GM10847 (cell line): Measurements from ENCODE around the gene AKR1B1.

ENCODE experiments used
- POLR2A ChIP-seq: IDR thresholded peaks from 2 replicates; pipeline ENCODE4 v1.6.1; 2011; ENCODE audit not compliant: insufficient read length; ENCODE audit errors: extremely low read depth

Gene AKR1B1

DNA sequence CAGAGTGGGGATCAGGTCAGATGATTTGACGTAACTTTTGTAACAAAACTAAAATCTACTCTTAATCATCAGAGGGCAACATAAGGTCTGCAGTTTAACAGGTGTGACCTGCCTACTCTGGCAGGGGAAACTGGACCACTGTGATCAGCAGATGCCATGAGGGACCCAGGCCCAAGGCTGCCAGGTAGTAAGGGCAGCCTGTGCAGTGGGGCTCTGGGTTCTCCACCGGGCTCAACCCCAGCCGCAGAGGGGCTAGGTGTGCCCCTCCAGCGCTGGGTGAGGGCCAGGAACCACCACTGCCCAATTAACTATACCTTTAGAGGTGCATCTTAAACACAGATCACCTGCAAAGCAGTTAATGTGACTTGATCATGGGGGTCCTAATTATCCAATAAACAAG is 17.6 kb downstream of the AKR1B1 start:
- TF ChIP-seq POLR2A: no peak

DNA sequence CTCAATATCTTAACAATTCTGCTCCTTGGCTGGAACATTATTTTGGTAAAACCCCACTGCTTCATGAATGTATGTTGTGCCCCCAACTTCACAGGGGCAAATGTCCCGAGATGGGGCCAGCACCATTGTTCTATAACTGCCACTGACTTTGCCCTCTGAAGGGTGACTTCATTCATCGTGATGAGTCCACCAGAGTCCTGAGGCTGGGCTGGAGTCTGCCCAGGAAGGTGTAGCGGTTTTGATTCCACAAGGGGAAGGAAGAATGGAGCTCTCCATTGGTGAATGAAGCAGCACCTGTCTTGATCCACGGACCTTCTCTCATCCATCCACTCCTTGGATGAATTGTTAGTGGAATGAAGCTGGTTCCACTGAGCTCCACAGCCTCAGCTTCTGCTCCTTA is 18.4 kb downstream of the AKR1B1 start:
- TF ChIP-seq POLR2A: no peak

DNA sequence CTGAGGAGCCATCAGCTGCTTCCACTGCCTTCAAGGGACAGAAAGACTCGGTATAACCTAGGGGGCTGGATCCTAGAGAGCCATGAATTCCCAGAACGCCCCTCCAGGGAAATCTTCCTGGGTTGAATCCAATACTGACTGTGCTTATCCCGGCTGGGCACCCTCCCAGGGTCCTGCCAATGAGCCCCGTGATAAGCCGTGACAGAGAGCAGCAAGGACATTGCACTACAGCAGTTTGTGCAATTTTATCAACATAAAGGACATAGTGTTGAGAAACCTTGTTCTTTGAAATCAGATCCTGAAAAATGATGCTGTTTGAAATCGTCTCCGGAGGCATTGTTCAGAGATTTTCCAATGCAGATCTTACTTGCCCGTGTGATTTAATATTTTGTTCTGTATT is 18.8 kb downstream of the AKR1B1 start:
- no peak for TF ChIP-seq POLR2A

DNA sequence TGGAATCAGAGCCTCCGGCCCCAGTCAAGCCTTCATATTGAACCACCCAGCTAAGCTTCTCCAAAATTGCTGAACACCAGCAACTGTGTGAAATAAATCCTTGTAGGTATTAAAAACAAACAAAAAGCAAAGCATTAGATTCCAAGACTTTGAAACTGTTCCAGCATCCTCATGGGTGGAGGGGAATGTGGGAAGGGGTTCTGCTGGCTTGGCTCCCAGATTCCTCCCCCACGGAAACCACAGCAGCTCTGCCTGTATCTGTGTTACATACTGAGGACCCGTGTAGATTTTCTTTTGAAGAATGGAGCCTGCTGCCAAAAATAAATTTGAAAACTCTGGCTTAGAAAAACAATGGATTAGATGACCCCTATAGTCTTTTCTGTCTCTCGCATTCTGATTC is 20.0 kb downstream of the AKR1B1 start:
- TF ChIP-seq POLR2A: no peak

DNA sequence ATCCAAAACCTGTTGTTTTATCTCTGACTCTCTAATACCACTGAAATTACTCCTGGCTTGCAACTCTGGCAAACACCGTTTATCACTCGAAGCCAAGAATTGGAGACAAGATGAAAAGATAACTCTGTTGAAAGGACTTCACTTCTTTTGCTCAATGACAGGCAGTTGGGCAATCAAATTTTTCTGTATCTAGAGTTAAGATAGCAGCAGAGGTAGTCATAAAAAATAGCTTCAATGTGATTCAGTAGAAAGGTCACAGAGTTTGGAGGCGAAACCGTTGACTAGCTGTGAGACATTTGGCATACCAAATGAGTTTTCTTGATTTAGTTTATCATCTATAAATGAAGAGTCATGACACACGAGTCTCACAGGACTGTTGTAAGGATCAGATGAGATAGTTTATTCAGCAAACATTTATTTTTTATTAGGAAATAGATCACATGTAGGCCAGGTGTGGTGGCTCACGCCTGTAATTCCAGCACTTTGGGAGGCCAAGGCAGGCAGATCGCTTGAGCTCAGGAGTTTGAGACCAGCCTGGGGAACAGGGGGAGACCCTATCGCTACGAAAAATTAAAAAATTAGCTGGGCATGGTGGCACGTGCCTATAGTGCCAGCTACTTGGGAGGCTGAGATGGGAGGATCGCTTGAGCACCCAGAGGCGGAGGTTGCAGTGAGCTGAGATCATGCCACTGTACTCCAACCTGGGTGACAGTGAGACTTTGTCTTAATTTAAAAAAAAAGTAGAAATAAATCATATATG is 23.6 kb downstream of the AKR1B1 start:
- TF ChIP-seq POLR2A: no peak

DNA sequence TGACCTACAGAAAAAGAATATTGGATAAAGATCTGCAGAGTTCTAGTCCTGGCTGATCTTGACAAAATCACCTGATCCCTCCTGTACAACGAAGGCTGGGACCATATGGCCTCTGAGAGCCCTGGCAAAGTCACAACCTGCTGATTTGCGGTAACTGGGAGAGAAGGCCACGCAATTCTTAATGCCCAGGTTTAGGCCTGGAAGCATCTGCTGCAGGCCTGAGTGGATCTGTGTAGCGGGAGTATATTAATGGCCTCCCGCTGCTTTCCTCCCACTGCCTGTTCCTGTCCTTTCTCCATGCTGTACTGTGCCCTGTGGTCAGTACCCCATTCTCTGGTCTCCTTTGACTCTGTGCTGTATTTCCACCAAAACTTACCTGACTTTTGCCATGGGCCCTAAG is 24.2 kb downstream of the AKR1B1 start:
- no peak for TF ChIP-seq POLR2A

DNA sequence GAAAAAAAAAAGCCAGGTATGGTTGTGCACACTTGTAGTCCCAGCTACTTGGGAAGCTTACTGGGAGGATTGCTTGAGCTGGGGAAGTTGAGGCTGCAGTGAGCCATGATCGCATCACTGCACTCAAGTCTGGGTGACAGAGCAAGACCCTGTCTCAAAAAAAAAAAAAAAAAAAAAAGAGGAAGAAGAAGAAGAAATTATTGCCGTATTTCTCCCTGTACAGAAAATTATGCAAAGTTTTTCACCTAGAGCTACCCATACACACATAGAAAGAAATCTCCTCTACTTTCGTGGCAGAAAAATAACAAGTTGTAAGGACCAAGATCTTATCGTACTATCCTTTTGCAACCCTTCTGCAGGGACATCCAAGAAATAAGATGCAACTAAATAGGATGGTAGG is 25.5 kb downstream of the AKR1B1 start:
- no peak for TF ChIP-seq POLR2A

DNA sequence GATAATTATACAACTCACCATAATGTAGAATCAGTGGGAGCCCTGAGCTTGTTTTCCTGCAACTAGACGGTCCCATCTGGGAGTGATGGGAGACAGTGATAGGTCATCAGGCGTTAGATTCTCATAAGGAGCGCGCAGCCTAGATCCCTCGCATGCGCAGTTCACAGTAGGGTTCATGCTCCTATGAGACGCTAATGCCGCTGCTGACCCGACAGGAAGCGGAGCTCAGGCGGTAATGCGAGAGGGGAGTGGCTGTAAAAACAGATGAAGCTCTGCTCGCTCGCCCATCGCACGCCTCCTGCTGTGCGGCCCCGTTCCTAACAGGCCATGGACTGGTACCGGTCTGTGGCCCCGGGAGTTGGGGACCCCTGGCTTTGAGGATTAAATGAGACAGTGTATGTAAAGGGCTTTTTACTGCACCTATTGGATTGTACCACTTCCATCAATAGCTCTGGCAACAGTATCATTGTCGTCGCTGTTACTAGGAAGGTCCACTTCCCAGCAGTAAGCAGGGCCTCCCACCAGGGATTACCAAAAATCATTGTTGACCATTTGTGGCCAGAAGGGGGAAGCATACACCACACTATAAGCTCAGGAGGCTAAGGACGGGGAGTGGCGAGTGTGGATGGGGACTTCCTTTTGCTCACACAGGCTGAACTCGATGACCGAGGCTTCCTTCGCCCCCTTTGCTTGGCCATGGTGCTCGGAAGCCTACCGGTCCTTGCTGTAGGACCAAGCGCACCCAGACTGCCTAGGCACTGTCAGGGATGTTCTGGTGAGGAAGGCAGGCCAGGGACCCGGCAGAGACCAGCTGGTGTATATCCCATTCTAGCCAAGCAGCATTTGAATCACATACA is 26.4 kb downstream of the AKR1B1 start:
- no peak for TF ChIP-seq POLR2A

DNA sequence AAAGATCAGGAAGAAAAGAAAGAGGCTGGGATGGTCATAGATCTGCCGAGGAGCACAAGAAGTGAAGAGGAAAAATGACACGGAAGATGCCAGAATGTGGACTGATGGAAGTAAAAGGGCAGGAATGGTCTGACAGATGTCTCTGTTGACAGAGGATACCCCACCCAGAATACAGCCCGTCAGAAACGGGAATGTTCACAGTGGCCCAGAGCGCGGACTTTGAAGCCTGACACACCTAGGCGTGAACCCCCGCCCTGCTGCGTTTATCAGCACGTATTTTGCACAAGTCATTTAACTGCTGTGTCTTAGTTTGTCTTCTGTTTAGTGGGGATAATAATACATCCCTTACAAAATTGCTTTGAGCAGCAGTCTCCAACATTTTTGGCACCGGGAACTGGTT is 27.1 kb downstream of the AKR1B1 start:
- no peak for TF ChIP-seq POLR2A

DNA sequence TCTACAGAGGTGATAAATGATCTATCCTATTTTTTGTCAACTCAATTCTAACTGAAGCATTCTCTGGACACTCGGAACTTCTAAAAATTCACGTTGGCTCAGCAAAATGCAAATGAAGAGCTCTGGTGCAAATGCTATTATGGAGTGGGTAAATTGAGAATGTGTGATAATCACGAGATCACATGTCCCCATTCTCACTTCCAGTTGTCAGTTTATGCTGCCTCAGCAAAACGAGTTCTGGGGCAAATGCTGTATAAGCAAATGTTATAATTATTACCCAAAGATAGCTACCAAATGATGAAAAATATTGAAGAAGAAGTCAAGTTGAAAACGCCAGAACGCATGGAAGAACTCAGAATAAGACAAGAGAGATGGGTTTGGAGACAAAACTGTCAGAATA is 29.4 kb downstream of the AKR1B1 start:
- no peak for TF ChIP-seq POLR2A

DNA sequence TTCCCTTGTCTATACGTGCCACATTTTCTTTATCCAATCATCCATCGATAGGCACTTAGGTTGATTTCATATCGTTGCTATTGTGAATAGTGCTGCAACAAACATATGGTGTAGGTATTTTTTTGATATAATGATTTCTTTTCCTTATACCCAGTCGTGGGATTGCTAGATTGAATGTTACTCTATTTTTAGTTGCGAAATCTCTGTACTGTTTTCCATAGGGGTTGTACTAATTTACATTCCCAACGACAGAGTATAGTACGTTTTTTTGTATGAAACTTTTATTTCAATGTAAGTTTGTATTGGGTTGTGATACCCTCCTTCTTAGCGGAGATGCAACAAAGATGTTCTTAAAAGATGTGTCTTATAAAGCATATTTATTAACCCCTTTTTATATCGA is 30.0 kb downstream of the AKR1B1 start:
- TF ChIP-seq POLR2A: no peak

DNA sequence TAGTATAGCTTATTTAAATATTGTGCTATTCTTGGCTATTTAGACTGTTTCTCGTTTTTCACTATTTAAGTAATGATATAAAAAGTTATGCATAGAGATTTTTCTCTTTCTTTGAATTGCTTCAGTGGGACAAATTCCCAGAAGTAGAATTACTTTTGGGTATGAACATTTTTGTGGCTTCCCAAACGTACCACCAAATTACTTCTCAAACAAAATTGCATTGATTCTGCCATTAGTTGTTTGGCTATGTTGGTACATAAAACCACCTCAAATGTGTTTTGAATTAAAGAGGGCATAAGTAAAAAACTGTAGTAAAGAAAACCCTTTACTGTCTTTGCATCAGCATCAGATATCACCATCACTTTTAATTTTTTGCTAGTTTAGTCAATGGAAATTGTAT is 31.0 kb downstream of the AKR1B1 start:
- TF ChIP-seq POLR2A: no peak

DNA sequence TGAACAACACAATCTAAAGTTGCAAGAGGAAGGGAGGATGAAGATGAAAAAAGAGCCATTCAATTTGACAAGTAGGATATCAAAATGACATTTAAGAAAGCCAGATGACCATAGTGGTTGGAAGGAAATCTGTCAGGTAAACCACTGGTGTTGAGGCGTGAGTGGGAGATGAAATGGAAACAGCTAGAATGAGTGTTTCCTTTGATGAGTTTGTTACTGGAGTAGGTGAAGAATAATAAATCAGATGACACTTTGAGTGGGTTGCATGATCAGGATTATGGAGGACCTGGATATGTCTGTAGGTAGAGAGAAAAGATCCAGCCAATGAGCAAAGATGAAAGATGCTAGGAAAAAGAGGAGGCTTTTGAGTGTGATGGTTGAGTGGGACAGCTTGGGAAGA is 33.1 kb downstream of the AKR1B1 start:
- no peak for TF ChIP-seq POLR2A

DNA sequence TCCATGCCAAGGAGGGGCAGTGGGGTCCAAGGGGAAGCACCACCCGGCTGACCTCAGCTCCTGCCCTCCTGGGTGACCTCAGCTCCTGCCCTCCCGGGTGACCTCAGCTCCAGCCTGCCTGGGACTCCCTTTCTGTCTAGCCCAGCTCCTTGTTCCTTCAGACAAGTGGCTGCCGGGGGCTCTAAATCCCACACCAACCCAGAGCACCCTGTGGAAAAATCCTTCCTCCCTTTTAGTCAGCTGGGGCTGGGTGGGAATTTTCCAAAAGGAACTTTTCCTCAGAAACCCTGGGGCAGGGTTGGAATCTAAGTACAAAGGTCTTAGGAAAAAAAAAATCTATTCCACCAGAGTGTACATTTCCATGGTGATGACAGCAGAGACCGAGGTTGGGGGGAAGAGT is 36.3 kb downstream of the AKR1B1 start:
- TF ChIP-seq POLR2A: no peak

DNA sequence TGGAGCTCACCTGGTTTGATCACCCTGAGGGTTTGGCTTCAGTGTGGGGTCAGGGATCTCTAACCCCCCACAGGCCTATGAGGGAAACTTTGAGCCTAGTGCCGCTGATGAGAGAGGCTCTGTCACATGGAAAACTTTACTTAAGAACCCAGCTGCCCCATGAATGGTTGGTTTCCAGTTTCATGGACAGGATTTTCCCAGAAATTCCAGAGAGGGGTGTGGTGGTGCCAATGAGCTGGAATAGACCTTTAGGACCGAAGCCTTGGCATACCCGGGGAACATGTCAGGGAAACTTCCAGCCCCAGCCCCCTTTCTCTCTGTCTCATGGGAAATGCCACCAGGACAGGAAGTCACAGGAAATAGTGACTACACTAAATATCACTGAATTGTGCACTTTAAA is 36.9 kb downstream of the AKR1B1 start:
- TF ChIP-seq POLR2A: no peak

DNA sequence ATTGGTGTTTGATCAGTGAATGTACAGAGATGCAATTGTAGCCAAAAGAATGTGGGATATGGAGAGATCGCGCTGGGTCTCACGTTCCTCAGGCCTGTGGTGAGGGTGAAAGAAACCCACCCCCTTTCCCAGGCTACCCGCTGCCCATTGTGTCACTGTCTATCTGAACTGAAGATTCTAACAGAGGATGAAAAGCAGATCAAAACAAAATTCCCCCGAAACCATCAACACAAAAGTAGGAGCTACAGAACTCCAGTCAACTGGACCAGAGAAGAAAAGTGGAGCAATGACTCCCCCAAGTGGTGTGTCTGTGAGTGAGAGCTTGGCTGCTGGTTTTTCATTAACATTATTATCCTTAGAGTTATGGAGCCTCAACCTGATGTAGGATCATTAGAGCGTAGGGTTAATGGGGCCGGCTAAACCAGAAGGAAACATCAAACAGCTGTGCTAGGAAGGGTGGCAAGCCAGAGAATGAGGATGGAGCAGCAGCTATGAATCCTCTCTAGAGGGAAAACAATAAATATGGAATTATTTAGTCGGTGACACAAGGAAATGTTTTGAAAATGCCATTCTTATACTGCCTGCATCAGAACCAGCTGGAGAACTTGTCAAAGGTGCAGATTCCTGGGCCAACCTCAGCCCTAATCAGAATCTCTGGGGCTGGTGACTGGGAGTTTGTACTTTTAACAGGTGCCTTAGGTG is 38.3 kb downstream of the AKR1B1 start:
- no peak for TF ChIP-seq POLR2A
